Measurements from ENCODE around the gene PIK3AP1. TPM values are rescaled to one million over a fixed set of nuclear protein-coding genes. Genes with fewer than 3 reads are reported as not detected.

PIK3AP1 gene
- total RNA-seq, 1 experiment from 2014 or later, result 4.3 TPM

DNA sequence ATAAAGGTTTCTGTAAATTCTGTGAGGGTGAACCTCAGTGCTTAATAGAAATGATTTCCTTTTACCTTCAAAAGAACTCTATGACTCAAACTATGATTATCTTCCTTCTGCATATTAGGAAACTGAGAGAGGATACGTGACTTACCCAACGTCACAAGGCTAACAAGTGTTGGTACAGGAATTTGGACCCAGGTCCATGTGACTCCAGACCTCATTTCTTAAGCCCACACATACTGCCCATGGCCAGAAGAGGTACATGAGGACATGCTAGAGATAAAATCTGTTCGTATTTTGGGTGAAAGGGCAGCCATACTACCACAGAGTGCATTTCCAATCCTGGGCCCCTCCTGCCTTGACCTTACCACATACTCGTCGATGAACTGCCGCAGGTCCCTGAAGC is 72.0 kb downstream of the PIK3AP1 start:
- TF ChIP-seq ATF1 (CRISPR knock-in tag; IDR thresholded peaks at IDR 0.05) (no peak), FOXK1 (CRISPR knock-in tag; IDR thresholded peaks at IDR 0.05) (no peak)
- ChIA-PET POLR2A (no interaction called here), CTCF (no interaction called here)
- ATAC-seq (no peak), DNase-seq (ENCODE audit: low spot score) (no peak)
- Mint-ChIP-seq H3K27ac (no peak overlapping the region), H3K27me3 (ENCODE audit: low read depth) (no peaks in the 10 kb centered on the region), H3K4me1 (no peaks in the 10 kb centered on the region), H3K9me3 (no peaks in the 10 kb centered on the region), H3K4me3 (no peak overlapping the region), H3K36me3 (no peaks in the 10 kb centered on the region)

DNA sequence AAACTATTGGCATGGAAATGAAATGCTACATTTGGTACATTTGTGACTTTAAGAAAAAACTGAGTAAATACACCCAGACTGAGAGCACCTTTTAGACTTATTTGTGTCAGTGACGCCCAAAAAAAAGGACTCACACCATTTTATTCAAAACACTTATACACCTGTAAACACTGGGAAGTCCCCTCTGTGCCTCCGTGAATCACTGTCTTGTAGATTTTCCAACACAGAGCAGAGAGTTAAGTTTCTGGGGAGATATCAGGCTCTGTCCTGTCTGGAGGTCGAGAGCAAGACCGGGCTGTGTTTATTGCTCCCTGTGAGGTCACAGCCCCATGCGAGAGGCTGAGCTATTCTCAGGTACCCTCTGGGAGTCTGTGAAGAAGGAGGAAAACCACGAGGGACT is 72.8 kb downstream of the PIK3AP1 start:
- ChIA-PET POLR2A (no interaction called here), CTCF (interaction anchor here (1.3 kb wide), 1 partner anchor 97 kb away, joined by 3 read pairs; no protein-coding TSS in a partner anchor)
- Mint-ChIP-seq H3K36me3 (no peaks in the 10 kb centered on the region), H3K4me1 (no peaks in the 10 kb centered on the region), H3K4me3 (no peak overlapping the region), H3K9me3 (no peaks in the 10 kb centered on the region), H3K27ac (no peak overlapping the region; the same call in 1 of the 2 replicates), H3K27me3 (ENCODE audit: low read depth) (no peaks in the 10 kb centered on the region)
- ATAC-seq (no peak), DNase-seq (ENCODE audit: low spot score) (no peak)
- TF ChIP-seq ZNF425 (CRISPR knock-in tag; conservative IDR thresholded peaks at IDR 0.05), result no peak
- no peak for TF ChIP-seq TCF7 (CRISPR knock-in tag; IDR thresholded peaks at IDR 0.05; ENCODE audit: low read depth)
- TF ChIP-seq IRF2 (CRISPR knock-in tag; IDR thresholded peaks at IDR 0.05; ENCODE audit: borderline replicate concordance, low read depth), result no peak
- TF ChIP-seq TEAD4 (CRISPR knock-in tag; IDR thresholded peaks at IDR 0.05), result no peak
- no peak for TF ChIP-seq FOXK1 (CRISPR knock-in tag; IDR thresholded peaks at IDR 0.05)
- no peak for TF ChIP-seq SMAD3 (CRISPR knock-in tag; IDR thresholded peaks at IDR 0.05; ENCODE audit: borderline replicate concordance)
- TF ChIP-seq ZNF396 (CRISPR knock-in tag; IDR thresholded peaks at IDR 0.05; ENCODE audit: borderline replicate concordance), result no peak
- TF ChIP-seq ZNF232 (CRISPR knock-in tag; IDR thresholded peaks at IDR 0.05), result no peak
- TF ChIP-seq, protein P1, sequence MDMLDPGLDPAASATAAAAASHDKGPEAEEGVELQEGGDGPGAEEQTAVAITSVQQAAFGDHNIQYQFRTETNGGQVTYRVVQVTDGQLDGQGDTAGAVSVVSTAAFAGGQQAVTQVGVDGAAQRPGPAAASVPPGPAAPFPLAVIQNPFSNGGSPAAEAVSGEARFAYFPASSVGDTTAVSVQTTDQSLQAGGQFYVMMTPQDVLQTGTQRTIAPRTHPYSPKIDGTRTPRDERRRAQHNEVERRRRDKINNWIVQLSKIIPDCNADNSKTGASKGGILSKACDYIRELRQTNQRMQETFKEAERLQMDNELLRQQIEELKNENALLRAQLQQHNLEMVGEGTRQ (CRISPR knock-in tag; IDR thresholded peaks at IDR 0.05), result no peak
- TF ChIP-seq GRHL2 (CRISPR knock-in tag; IDR thresholded peaks at IDR 0.05; ENCODE audit: insufficient replicate concordance, severe bottlenecking), result no peak
- no peak for TF ChIP-seq KAT7 (CRISPR knock-in tag; IDR thresholded peaks at IDR 0.05; ENCODE audit: borderline replicate concordance)
- no peak for TF ChIP-seq CREM (CRISPR knock-in tag; IDR thresholded peaks at IDR 0.05)
- TF ChIP-seq, protein P2, sequence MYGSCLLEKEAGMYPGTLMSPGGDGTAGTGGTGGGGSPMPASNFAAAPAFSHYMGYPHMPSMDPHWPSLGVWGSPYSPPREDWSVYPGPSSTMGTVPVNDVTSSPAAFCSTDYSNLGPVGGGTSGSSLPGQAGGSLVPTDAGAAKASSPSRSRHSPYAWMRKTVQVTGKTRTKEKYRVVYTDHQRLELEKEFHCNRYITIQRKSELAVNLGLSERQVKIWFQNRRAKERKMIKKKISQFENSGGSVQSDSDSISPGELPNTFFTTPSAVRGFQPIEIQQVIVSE (CRISPR knock-in tag; IDR thresholded peaks at IDR 0.05; ENCODE audit: borderline replicate concordance), result no peak
- TF ChIP-seq FOXP1 (CRISPR knock-in tag; IDR thresholded peaks at IDR 0.05; ENCODE audit: borderline replicate concordance), result no peak
- TF ChIP-seq, protein P3, sequence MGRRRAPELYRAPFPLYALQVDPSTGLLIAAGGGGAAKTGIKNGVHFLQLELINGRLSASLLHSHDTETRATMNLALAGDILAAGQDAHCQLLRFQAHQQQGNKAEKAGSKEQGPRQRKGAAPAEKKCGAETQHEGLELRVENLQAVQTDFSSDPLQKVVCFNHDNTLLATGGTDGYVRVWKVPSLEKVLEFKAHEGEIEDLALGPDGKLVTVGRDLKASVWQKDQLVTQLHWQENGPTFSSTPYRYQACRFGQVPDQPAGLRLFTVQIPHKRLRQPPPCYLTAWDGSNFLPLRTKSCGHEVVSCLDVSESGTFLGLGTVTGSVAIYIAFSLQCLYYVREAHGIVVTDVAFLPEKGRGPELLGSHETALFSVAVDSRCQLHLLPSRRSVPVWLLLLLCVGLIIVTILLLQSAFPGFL (CRISPR knock-in tag; IDR thresholded peaks at IDR 0.05; ENCODE audit: borderline replicate concordance), result no peak
- TF ChIP-seq ZBTB21 (CRISPR knock-in tag; IDR thresholded peaks at IDR 0.05; ENCODE audit: borderline replicate concordance), result no peak
- no peak for TF ChIP-seq MLX (CRISPR knock-in tag; IDR thresholded peaks at IDR 0.05)
- TF ChIP-seq USF1 (CRISPR knock-in tag; IDR thresholded peaks at IDR 0.05), result no peak
- no peak for TF ChIP-seq RELA (CRISPR knock-in tag; IDR thresholded peaks at IDR 0.05; ENCODE audit: borderline replicate concordance)
